B cell (primary cell): ENCODE measurements around the gene CXXC5. TPM values are rescaled to one million over a fixed set of nuclear protein-coding genes. Genes with fewer than 3 reads are reported as not detected.

Experiments
- ATAC-seq: fragments of 200-7000 bp; cut with Tn5 transposase; one replicate; pipeline ENCODE4 v1.10.0; 2021; ENCODE audit warnings: low read depth, mild to moderate bottlenecking, moderate number of reproducible peaks, moderate library complexity
- CTCF ChIA-PET: fragments of 350-600 bp; sonication (Branson Sonifier 250); formaldehyde crosslinking; loops from one replicate; lab custom pipeline; 2021; ENCODE audit warnings: antibody characterized with exemption, inconsistent platforms; lab: Charles Lee
- POLR2A ChIA-PET: fragments of 350-600 bp; sonication (Branson Sonifier 250); formaldehyde crosslinking; loops from one replicate; lab custom pipeline; 2021; ENCODE audit warnings: antibody characterized with exemption; lab: Charles Lee
- DNase-seq: peaks from one replicate; pipeline ENCODE4 v3.0.0; 2013
- H2AFZ ChIP-seq: 2 replicates; pipeline ENCODE4 v1.6.1; 2012; ENCODE audit warnings: mild to moderate bottlenecking, low read depth, low read length; ENCODE audit not compliant: insufficient read depth, poor library complexity, severe bottlenecking
- H3K27ac ChIP-seq, 2 donors: 1 replicate in 1 of 2; 2 replicates in 1 of 2; pipeline ENCODE4 v1.5.1; 2012 to 2013; ENCODE audit warnings: low read length in 2 of 2, mild to moderate bottlenecking in 2 of 2, moderate library complexity in 1 of 2
- H3K27me3 ChIP-seq, 4 experiments: fragments of 200-600 bp in 1 of 4; sonication (generic) in 1 of 4; replicated peaks in 1 of 4; 1 replicate in 2 of 4; 2 replicates in 2 of 4; pipeline versions ENCODE4 v1.6.1 to v1.7.0; 2013 to 2016; ENCODE audit warnings: low read length in 3 of 4, mild to moderate bottlenecking in 2 of 4, mixed read lengths in 1 of 4, moderate library complexity in 1 of 4; ENCODE audit not compliant: insufficient read depth in 4 of 4, control insufficient read depth in 3 of 4; ENCODE audit errors: control extremely low read depth in 1 of 4
- H3K36me3 ChIP-seq, 2 experiments: replicated peaks in 1 of 2; 1 replicate in 1 of 2; 2 replicates in 1 of 2; pipeline versions ENCODE4 v1.6.1 to v1.7.1; 2013; ENCODE audit warnings: low read length in 1 of 2; ENCODE audit not compliant: insufficient read depth in 2 of 2, control insufficient read depth in 1 of 2; ENCODE audit errors: control extremely low read depth in 1 of 2, extremely low read depth in 1 of 2
- H3K4me1 ChIP-seq, 2 donors: fragments of 200-600 bp in 1 of 2; sonication (generic) in 1 of 2; 1 replicate in 1 of 2; 2 replicates in 1 of 2; pipeline versions ENCODE4 v1.5.1 to v1.6.1; 2013 to 2017; ENCODE audit warnings: low read length in 2 of 2; ENCODE audit not compliant: control insufficient read depth in 2 of 2, insufficient read depth in 2 of 2
- H3K4me2 ChIP-seq: replicated peaks from 2 replicates; pipeline ENCODE3; 2012; ENCODE audit warnings: mild to moderate bottlenecking, low read depth, low read length; ENCODE audit not compliant: poor library complexity, severe bottlenecking
- H3K4me3 ChIP-seq, 5 experiments: fragments of 200-600 bp in 1 of 5; sonication (generic) in 1 of 5; 1 replicate in 3 of 5; 2 replicates in 2 of 5; pipeline versions ENCODE4 v1.5.1 to v1.7.0; 2011 to 2016; ENCODE audit warnings: low read length in 4 of 5, mild to moderate bottlenecking in 4 of 5, low read depth in 2 of 5, control low read depth in 1 of 5, moderate library complexity in 1 of 5; ENCODE audit not compliant: insufficient read depth in 1 of 5; ENCODE audit errors: control extremely low read depth in 1 of 5, extremely low read depth in 1 of 5
- H3K79me2 ChIP-seq: fragments of 200-600 bp; sonication (generic); one replicate; pipeline ENCODE4 v1.6.0; 2016; ENCODE audit warnings: low read length; ENCODE audit not compliant: control insufficient read depth, insufficient read depth
- H3K9ac ChIP-seq: fragments of 200-600 bp; sonication (generic); 2 replicates; pipeline ENCODE4 v1.6.1; 2017; ENCODE audit warnings: mild to moderate bottlenecking, low read length, moderate library complexity
- H3K9me3 ChIP-seq, 3 donors: one replicate each; pipeline versions ENCODE4 v1.6.1 to v1.7.1; 2013; ENCODE audit warnings: low read length in 2 of 3; ENCODE audit not compliant: control insufficient read depth in 2 of 3, insufficient read depth in 1 of 3; ENCODE audit errors: control extremely low read depth in 1 of 3
- H4K20me1 ChIP-seq: 2 replicates; pipeline ENCODE4 v1.6.0; 2012; ENCODE audit warnings: mild to moderate bottlenecking, low read length; ENCODE audit not compliant: insufficient read depth, control insufficient read depth, poor library complexity, severe bottlenecking
- H3K27ac Mint-ChIP-seq: one replicate; pipeline ENCODE4 v1.8.0; 2021; ENCODE audit warnings: mixed read lengths
- H3K27me3 Mint-ChIP-seq: one replicate; pipeline ENCODE4 v1.8.0; 2021; ENCODE audit warnings: mixed read lengths
- H3K4me1 Mint-ChIP-seq: one replicate; pipeline ENCODE4 v1.8.0; 2021; ENCODE audit warnings: mixed read lengths
- H3K4me3 Mint-ChIP-seq: one replicate; pipeline ENCODE4 v1.8.0; 2021; ENCODE audit warnings: mixed read lengths
- H3K9me3 Mint-ChIP-seq: one replicate; pipeline ENCODE4 v1.8.0; 2022; ENCODE audit warnings: mixed read lengths; ENCODE audit not compliant: insufficient read depth
- EZH2 ChIP-seq: IDR thresholded peaks from 2 replicates; pipeline ENCODE4 v1.6.1; 2012; ENCODE audit warnings: borderline replicate concordance, low read depth, mild to moderate bottlenecking, moderate library complexity, low read length; ENCODE audit not compliant: insufficient read depth, poor library complexity, severe bottlenecking
- WGBS: methylation state at CpG from one replicate; pipeline ENCODE4 v1.1.5; 2013; ENCODE audit warnings: missing lambda C conversion rate; ENCODE audit not compliant: insufficient coverage; 5-methylcytosine and 5-hydroxymethylcytosine counted together
- intact Hi-C: fragments of 100-400 bp; cut with micrococcal nuclease; formaldehyde crosslinking; loops from one replicate; pipeline ENCODE4 v1.10.0; 2022
- polyA plus RNA-seq: library from polyadenylated mRNA; depleted of rRNA; stranded (reverse); fragments of >200 nt; gene quantifications from 2 replicates; pipeline ENCODE4 v1.2.3, GENCODE V29; 2012
- total RNA-seq, 2 donors: library from RNA; stranded (reverse); fragments of 120-200 nt in 1 of 2; gene quantifications; 1 replicate in 1 of 2; 2 replicates in 1 of 2; pipeline versions ENCODE4 v1.2.3 to v1.2.4, GENCODE V29; 2013 to 2022
- TF ChIP-seq, protein P1 (sequence below): fragments of 200-600 bp; IDR thresholded peaks from one replicate; pipeline ENCODE4 v1.8.0; 2022; ENCODE audit warnings: antibody characterized with exemption, mild to moderate bottlenecking

The CXXC5 gene
- total and polyA plus RNA-seq, 2 donors (not counting 1 experiment from before 2014, with no cell fraction given) = 126 to 143 TPM

GRCh38 chr5:139708877-139709581 lies 60.9 kb downstream of the CXXC5 start:
- H3K27me3 ChIP-seq = peaks cover 0 to 5% (median 2%) of the 10 kb centered on the region in 4 experiments
- TF ChIP-seq EZH2 = no peak
- TF ChIP-seq, protein P1, sequence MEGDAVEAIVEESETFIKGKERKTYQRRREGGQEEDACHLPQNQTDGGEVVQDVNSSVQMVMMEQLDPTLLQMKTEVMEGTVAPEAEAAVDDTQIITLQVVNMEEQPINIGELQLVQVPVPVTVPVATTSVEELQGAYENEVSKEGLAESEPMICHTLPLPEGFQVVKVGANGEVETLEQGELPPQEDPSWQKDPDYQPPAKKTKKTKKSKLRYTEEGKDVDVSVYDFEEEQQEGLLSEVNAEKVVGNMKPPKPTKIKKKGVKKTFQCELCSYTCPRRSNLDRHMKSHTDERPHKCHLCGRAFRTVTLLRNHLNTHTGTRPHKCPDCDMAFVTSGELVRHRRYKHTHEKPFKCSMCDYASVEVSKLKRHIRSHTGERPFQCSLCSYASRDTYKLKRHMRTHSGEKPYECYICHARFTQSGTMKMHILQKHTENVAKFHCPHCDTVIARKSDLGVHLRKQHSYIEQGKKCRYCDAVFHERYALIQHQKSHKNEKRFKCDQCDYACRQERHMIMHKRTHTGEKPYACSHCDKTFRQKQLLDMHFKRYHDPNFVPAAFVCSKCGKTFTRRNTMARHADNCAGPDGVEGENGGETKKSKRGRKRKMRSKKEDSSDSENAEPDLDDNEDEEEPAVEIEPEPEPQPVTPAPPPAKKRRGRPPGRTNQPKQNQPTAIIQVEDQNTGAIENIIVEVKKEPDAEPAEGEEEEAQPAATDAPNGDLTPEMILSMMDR = no peak
- ATAC-seq (peak; percentile 11), DNase-seq (peak; percentile 47)
- H3K9ac ChIP-seq = peak overlapping the region; percentile 85
- no peaks in the 10 kb centered on the region for H3K79me2 ChIP-seq
- no peak overlapping the region for H3K27ac ChIP-seq
- Mint-ChIP-seq H3K4me3 (peak overlapping the region; percentile 87), H3K4me1 (peaks cover 49% of the 10 kb centered on the region), H3K9me3 (no peaks in the 10 kb centered on the region), H3K27ac (peak overlapping the region; percentile 59), H3K27me3 (no peaks in the 10 kb centered on the region)
- intact Hi-C loops = loop anchor here (1.0 kb wide), 1 partner anchor 10 kb away; no protein-coding TSS in a partner anchor
- H3K36me3 ChIP-seq = no peaks in the 10 kb centered on the region
- H3K4me2 ChIP-seq = peak overlapping the region; percentile 99
- H3K4me3 ChIP-seq = peak overlapping the region in 4 of 5 experiments; percentile 40 to 73 (median 60)
- WGBS = 10% methylated on average over 42 of the region's 44 CpGs
- H2AFZ ChIP-seq = peak overlapping the region; percentile 79
- CTCF ChIA-PET = interaction anchor here (1.0 to 8.6 kb wide), 7 partner anchors 20 to 74 kb away, joined by 3 to 105 read pairs (median 7); no protein-coding TSS in a partner anchor
- H3K4me1 ChIP-seq = peaks cover 33 to 46% of the 10 kb centered on the region in 2 donors
- no peaks in the 10 kb centered on the region for H4K20me1 ChIP-seq
- no peaks in the 10 kb centered on the region for H3K9me3 ChIP-seq
- POLR2A ChIA-PET = interaction anchor here (0.6 to 5.5 kb wide), 9 partner anchors 19 to 415 kb away, joined by 3 to 69 read pairs (median 6); partner anchors contain the start of gene MATR3
